ENCODE results near the gene ENPP6.
"Not testable (repeated sequence)": the region's sequence is repeated elsewhere in the genome, so short reads cannot be mapped to it uniquely, and the experiment has no call there.

Gene ENPP6

DNA sequence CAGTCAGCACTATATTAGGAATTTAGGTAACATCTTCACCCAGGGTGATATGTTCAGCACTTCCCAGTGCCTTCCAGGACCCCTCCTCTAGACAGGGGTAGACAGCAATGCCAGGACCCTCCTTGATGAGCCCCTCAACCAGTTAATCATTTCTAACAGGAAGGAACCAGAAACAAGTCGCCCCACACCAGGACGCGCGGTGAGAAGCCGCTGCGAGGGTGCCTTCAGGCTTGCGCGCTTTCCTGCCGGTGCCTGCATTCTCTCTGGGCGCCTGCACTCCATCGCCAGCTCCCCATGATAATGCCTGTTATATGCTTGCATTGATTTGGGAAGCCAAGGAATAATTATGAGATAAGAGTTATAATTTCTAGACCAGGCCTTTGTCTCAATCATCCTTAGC, 116.0 kb downstream of the ENPP6 start:
- no peak for DNase-seq

DNA sequence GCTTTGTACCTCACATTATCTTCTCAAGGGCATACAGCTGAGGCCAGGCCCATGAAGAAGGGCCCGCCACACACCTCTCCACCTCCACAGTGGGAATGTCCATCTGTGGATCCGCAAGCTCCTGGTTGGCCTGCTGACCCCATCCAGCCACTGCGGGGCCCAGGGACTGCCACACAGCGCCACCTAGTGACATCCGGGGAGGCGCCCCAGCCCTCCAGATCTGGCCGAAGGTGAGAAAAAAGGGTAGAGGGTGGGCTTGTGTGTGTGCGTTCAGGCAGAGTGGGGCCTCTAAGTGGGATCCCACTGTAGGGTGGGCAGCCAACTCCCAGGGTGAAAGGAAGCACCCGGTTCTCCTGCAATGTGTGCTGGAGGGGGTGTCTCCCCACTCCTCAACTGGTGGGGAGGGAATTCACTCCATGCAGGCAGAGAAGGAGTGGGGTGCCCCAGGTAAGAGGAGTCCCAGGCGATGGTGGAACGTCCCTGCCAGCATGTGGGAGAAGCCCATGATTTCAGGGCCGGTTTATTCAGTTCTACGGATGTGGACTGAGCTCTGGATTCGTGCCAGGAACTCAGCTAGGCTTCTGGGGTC, 117.3 kb downstream of the ENPP6 start:
- DNase-seq: no peak

DNA sequence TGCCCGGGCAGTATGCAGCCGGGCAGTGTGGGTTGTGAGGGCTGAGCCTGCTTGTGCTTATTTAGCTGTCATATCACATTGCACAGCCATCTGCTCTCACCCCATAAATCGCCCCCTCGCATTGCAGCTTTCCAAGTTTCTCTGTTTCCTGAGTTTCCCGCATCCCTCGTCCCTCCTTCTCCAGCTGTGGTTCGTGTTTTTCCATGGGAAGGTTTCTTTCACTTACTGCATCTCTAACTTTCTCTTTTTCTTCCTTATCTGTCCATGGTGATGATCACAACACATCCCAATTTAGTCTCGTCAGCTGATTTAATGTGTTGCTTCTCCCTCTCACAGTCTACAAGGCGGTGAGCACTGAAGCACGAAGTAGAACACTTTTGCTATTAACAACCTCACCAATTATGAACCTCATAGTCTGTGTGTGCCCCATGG, 118.1 kb downstream of the ENPP6 start:
- DNase-seq: no peak

DNA sequence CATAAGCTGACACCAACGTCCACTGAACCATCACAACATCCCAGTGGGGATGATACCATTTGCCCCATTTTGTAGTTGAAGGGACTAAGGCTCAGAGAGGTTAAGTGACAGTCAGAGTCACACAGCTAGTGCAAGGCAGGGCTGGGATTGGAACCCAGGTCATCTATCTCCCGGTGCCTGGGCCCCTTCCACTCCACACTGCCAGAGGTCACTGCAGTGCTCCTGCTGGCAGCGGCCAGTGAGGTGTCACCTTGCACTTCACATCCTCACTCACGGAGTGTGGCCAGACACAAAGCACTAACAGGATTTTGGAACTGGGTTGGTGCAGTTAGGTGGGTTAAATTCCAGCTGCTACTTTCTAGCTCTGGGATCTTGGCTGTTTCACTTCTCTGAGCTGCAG, 118.7 kb downstream of the ENPP6 start:
- DNase-seq: no peak

DNA sequence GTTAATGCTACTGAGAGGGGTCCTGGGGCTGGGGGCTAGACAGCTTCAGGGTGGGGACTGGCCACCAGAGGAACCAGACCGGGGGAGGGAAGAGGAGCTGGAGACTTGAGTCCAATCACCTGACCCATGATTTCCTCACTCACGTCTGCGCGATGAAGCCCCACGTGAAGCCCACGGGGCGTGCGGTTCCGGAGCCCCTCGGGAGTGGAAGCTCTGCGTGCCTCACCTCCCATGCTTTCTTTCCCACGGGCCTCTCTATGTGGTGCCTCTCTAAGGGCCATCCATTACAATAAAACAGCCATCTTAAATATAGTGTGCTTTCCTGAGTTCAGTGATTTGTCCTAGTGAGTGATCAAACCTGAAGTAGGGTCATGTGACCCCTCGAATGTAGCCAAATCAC, 119.9 kb downstream of the ENPP6 start:
- no peak for DNase-seq

DNA sequence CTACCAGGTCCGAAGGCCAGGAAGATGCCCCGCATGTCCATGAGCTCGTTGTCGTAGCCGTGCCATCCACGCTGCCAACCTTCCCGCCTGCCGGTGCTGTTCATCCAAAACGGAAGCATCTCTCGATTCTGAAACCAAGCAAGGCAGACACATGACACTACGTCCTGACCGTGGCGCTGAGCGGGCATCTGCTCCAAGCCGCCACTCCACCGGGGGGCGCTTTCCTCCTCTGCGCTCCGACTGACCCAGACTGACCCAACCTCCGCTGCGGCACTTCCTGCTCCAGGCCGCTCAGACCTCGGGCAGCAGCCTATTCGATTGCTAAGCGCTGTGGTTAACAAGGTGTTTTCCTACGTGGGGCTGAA, 120.5 kb downstream of the ENPP6 start:
- DNase-seq: no peak

DNA sequence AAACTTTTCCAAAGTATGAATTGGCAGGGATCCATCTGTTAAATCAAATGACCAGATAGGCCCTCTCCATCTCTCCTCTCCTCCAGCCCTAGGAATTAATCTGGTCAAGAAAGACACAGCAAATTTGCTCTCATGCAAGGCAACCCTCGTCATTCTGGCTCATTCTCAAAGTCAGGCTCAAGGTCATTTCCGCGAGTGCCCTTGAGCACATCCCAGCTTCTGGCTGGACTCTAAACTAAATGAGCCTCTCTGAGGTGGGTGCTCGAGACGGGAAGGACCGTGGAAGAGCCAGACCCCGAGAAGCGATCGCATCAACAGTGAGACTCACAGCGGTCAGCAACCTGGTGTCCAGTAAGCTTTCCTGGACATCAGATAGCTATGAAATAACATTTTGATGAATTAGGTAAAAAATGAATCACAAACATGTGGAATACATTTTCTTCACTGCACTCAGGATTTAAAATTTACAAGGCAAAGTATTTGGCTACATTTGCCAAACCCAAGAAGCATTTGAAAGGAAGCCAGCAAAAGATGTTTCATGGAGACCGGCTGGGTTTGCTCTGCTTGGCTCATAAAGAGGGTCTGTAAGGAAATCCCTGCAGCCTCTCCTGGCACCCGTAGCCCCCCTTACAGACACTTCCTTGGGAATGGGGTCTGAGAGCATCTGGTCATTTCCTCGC, 121.0 kb downstream of the ENPP6 start:
- DNase-seq: no peak

DNA sequence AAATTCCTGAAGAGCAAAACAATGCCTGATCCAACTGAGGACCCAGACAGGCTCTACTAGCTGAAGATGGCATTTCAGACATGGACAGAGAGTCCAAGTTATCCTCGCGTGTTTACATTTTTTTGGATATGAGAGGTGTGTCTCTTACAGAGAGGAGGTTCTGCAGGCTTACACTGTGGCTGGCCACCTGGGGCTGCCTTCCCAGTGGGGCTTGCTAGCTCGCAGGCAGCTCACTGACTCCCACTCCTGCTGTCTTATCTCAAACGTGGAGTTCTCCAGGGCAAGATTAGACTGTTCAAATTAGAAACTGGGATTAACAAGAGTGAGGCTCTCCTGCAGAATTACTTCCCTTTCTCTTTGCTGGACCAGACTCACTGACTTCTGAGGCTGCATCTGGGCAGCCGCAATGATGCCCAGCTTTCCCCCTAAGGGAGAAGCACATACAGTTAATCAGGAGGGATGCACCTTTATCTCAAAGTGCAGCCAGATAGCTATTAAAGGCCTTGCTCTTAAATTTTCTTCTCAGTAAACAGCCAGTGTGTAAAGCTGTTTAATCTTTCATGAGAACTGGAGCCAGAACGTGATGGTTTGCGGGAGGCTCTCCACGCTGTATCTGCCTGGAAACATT, 123.0 kb downstream of the ENPP6 start:
- no peak for DNase-seq

DNA sequence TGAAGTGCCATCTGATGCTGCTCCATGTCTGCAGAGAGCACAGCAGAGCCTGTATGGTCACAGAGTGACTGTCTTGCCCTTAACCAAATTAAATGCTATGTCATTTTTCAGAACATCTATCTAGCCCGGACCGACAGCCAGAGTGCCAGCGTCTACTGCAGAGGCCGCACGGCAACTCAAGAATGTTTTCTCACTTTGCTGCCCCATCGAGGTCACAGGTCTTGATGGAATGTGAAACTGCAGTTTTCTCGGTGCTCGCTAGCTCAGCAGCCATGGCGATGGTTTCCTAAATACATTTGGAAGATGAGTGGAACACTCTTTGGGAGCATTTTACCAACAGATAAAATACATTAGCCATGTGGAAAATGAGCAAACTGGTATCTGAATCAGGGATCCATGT, 125.7 kb downstream of the ENPP6 start:
- no peak for DNase-seq

DNA sequence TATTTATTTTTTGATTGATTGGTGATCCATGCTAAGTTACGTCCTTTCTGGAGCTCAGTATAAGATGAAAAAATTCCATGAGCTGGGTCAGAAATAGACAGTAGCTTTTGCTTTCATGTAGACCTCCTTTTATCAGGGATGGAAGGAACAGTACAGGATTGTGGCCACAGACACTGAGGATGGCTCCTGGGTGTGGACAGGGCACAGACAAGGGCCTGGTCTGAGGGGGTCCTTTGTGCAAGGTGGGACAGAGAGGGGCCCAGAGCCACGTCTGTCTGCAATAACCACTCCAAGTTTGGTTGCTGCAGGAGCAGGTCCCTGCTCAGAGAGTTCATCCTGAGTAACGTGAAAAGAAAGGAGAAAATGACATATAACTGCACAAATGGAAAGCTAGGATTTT, 127.1 kb downstream of the ENPP6 start:
- no peak for DNase-seq

DNA sequence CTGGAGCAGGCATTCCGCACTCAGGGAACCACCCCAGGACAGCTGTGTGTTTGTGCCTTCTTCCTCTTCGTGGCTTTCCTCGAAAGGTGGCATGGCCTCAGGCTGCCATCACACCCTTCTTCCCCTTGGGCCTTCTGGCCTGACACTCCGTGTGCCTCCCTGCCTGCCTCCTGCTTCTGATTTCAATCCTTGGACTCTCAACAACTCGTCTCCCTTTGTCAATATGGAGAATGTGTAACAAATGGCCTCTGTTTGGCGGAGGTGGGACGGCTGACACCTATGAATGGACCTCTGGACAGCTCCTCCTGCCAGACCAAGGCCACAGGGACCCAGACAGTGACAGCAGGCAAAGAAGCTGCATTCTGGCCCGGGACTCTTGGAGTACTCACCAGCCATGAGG, 137.0 kb downstream of the ENPP6 start:
- no peak for DNase-seq

DNA sequence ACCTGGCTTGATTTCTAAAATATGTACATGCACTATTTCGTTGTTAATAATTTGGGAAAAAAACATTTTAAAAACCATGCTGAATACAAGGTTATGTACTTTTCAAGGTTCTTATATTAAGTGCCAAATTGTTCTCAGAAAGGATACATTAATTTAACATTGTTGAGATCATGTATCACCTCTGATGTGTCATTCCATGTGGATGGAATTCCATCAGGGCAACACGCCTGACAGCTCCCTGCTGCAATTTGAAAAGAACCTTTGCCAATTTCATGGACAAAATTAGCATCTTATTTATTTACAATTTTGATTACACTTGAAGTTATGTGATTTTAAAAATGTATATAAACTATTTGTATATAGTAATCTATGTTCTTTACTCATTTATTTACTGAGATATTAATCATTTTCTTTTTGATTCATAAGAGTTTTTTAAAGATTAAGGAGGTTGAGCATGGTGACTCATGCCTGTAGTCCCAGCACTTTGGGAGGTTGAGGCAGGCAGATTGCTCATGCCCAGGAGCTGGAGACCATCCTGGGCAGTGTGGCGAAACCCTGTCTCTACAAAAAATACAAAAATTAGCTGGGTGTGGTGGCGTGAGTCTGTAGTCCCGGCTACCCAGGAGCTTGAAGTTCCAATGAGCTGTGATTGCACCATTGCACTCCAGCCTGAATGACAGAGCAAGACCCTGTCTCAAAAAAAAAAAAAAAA, 142.8 kb downstream of the ENPP6 start:
- no peak for DNase-seq

DNA sequence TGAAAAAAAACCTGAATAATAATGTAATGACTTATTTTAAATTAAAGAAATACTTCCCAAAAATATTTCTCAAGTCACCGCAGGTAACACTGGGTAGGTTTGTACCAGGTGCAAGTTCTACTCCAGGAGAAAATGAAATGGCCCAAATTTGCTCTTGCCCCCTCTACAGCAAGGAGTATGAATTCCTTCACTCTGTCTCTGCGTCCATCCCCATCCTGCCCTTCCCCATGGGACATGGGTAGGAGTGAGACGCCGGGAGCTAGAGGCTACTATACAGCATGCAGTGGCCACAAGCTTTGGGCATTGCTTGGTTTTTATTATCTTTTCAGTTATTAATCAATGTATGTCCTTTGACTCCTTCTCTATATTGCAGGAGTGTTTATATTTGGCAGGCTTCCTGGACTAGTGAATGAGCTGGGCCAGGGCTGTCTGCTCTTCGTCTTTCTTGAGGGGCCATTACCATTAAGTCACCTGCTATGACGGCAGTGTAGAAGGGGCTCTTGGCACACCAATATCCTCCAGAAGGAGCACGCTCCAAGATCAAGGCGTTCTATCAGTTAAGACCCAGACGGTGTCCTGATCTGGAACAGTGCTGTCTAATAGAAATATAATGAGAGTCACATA, 149.6 kb downstream of the ENPP6 start:
- no peak for DNase-seq

DNA sequence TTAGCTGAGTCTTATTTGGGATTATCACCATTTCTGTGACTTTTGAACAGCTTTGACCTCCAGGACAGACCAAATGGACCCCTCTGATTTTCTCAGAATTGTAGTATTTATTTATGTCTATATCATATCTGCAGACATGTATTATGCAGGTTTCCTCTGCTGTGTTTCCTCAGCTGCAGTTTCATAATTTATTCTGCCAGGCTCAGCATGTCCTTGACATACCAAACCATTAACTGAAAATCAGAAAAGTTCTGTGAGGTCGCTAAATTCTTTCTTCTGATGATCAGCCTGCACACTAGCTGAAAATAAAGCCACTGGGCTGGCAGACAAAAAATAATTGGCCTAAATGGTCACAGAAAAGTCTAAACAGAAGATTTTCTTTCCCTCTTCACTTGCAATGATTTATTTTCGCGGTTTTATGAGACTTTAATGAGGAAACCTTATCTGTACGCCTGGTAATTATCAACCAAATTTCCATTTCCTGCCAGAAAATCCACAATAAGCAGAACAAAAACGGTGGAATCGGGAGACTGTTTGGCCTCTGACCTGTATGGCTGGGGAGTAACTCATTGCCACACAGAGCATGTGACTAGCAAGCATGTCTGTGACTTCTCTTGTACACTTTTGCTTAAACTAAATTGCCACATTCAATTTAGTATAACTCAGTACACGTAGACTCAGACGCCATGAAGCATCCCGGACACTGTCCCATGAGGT, 150.9 kb downstream of the ENPP6 start:
- DNase-seq: no peak

DNA sequence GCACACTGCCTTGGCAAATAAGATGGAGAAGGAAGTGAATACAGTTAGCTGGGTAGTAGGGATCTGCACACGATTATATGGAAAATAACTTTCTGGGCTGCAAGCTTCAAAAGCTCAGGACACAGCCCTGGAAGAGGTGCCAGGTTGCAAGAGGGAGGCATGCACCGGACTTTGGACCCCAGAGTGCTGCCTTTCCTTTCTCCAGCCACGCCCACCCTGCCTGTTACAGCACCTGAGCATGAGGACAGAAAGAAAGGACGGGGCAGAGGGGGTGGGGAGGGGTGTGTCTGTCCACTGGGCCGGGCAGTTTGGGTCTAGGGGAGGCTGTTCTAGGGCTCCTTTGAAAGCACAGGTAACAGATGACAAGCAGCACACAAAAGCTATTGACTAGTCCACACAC, 152.8 kb downstream of the ENPP6 start:
- no peak for DNase-seq

DNA sequence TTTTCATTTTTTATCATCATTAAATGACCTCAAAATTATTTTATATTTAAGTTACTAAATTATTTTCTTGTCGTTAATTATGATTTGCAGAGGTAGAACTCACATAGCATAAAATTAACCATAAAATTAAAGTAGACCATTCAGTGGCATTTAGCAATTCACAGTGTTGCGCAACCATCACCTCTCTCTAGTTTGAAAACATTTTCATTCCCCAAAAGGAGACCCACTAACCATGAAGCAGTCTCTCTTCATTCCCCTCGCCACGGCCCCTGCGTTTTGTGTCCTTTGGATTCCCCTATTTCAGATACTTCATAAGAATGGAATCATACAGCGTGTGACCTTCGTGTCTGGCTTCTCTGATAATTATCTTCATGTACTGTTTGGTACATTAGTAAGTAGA, 154.9 kb downstream of the ENPP6 start:
- DNase-seq: no peak

DNA sequence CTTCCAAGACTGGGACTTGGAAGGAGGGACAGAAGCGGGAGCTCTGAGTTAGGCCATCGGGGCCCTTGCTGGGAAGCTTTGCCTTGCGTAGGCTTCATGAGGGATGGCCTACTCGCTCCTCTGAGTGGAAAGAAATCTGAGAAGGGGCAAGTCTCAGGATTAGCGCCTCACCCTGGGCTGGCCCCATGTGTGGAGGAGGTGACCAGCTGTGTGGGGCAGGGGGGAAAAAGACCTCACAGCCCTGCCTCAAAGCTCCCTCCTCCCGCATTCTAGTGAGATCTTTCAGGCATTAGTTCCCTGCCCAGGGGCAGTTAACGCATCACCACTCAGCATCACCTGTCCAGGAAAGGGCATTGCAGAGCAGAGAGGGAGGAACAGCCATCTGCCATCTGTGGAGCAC, 156.1 kb downstream of the ENPP6 start:
- DNase-seq: no peak

DNA sequence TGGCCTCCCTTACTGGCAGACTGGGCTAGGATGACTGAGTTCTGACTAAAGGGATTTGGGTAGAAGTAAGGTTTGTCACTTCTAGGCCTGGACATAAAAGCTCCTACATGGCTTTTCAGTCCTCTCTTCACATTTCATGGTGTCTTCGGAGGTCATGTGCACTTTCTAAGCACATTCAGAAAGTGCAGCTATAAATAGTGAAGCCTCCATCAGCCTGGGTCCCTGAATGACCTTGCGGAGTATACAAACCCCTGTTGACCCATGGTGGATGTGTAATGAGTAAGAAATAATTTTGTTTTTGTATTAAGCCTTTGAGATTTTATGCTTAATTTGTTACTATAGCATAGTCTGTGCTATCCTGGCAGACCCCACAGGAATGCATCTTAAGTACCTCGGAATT, 158.6 kb downstream of the ENPP6 start:
- DNase-seq: no peak

DNA sequence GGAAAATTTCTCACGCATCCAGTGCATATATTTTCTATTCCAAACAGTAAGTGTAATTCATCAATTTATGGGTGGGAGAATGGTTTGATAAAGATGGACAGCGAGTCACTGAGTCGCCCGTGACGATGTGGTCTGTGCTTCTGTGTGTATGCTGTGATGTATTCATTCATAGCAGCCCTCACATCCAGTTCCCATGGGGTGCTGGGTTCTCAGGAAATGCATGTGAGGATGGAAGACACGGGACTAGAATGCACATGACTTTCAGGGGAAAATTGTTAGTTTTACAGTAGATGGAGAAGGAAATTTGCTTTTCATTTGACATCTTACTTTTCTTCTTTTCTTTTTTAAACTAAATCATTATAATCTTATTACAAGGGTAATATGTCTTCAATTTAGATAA, 159.6 kb downstream of the ENPP6 start:
- no peak for DNase-seq

DNA sequence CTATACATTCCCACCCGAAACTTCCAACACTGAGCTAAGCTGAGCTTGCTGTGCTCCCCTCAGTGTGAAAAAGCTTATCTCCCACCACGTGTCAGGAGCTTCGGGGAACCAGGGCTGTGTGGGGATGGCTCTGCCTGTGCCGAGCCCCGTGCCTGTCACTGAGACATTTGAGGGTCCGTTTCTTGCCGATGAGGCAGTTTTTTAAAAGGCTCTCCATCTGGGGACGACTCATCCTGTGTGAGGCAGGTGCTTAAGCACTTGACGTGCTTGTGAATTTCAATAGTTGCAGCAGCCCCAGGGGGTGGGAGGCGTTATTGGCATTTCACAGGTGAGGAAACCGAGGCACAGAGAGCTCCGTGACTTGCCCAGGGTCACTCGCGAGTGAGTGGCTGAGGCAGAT, 160.8 kb downstream of the ENPP6 start:
- DNase-seq: no peak

DNA sequence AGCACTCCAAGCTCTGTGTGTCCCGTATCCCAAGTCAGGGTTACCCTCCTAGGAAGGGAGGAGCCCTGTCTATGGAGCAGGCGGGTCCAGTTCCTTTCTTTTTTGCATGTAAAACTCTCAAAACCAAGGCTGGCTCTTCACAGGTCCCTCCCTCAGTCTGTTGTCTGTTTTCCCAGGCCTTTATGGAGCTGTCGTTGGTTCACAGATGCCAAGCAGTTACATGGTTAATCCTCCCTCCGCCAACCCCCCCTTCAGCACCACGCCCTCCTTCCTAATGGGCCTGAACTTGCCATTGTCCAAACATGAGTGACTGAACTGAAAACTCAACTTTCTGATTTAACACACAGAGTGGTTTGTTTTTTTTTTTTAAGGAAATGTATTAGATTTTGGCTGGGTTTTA, 164.2 kb downstream of the ENPP6 start:
- DNase-seq: no peak

DNA sequence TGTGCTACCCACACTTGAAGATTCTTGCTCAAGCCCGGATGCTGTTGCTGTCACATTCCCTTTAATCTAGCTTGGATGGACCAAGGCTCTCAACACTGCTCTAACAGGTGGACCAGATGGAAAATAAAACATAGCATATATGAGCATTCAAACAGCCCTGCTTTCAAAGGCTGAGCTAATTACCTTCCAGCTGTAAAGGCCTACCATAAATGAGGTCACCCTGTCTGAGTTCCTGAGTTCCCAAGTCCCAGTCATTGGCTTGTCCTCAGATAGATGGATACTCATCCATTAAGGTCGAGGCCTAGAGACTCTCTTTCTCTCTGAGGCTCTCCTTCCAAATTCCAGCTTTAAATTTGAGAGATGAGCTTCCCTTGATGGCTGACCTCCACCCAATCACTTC, 165.1 kb downstream of the ENPP6 start:
- DNase-seq: no peak

DNA sequence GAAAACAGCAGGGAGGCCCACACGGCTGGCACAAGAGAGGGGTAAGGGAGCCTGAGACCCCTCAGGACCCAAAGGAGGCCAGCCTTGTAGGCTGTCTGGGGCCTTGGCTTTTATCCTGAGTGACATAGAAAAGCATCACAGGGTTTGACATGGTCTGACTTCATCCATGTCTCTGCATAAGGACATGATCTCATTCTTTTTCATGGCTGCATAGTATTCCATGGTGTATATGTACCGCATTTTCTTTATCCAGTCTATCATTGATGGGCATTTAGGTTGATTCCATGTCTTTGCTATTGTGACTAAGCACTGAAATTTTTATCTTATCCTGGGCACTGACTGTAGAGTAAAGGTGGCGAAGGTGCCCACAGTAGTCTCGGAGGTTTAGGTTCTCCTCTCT, 166.4 kb downstream of the ENPP6 start:
- DNase-seq: not testable (repeated sequence)

Data from cortex of kidney (tissue), 1 donor.